HG03521 (cell line): ENCODE measurements around the gene RAN.
"Not testable (repeated sequence)": the region's sequence is repeated elsewhere in the genome, so short reads cannot be mapped to it uniquely, and the experiment has no call there.

Experiments
- ATAC-seq: cut with Tn5 transposase; IDR thresholded peaks from one replicate; pipeline ENCODE4 v1.9.1; 2021; ENCODE audit warnings: mild to moderate bottlenecking, moderate library complexity; ENCODE audit not compliant: unreplicated experiment

The RAN gene

DNA sequence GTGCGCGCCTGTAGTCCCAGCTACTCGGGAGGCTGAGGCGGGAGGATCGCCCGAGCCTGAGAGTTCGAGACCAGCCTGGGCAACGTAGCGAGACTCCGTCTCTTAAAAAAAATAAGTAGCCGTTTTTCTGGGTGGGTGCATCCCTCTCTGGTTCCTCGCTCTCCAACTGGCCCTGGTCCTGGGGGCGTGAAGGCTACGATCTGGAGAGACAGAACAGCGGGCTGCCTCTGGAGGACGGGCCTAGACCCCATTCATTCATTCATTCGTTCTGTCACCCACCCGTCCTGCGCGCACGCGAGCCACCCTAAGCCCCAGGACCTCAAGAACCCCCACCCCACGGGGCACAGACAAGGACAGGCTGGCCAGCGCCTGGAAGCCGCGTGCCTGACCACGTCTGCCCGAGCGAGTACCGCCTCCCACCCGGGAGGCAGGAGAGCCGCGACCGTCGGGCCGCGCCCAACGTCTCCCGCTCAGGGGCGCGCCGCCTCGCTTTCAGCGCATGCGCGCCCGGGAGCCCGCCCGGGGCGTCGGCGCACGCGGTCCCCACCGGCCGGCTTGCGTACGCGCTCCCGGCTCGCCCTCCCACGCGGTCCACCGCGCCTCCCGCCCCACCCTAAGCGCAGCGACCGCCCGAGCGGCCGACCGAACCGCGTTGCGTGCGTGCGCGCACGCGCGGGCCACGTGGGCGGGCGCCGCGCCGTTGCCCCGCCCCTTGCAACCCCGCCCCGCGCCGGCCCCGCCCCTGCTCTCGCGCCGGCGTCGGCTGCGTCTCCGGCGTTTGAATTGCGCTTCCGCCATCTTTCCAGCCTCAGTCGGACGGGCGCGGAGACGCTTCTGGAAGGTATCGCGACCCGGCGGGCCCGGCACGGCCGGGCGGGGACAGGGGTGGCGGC is at the start of gene RAN:
TSS of gene RAN (plus strand) at position 781 of the 893 bp plus-strand sequence. CDS start 528 bp downstream, outside the sequence.
- ATAC-seq = peak; percentile 82

DNA sequence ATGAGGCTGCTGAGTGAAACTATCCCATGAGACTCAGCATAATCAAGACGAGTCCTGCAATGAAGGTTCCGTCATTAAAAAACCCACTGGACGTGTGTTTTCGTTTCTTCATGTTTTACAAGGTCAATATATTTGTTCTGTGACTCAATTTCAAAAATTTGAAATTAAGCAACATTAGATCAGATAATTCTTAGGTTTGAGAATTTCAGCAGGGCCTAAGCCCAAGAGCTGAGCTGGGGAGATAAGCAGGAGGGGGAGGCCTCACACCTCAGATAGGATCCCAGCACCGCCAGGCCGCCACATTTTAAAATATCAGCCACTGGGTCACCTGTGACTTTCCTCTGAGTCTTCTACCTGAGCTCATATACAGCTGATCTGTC is 46.1 kb upstream of the RAN start:
- ATAC-seq = no peak

GRCh38 chr12:130826151-130826801 is 45.6 kb upstream of the RAN start:
- no peak for ATAC-seq

GRCh38 chr12:130827432-130827831 is 44.4 kb upstream of the RAN start:
- ATAC-seq = no peak

- ATAC-seq = no peak
Observed at GRCh38 chr12:130828895-130829294, 43.0 kb upstream of the RAN start.

DNA sequence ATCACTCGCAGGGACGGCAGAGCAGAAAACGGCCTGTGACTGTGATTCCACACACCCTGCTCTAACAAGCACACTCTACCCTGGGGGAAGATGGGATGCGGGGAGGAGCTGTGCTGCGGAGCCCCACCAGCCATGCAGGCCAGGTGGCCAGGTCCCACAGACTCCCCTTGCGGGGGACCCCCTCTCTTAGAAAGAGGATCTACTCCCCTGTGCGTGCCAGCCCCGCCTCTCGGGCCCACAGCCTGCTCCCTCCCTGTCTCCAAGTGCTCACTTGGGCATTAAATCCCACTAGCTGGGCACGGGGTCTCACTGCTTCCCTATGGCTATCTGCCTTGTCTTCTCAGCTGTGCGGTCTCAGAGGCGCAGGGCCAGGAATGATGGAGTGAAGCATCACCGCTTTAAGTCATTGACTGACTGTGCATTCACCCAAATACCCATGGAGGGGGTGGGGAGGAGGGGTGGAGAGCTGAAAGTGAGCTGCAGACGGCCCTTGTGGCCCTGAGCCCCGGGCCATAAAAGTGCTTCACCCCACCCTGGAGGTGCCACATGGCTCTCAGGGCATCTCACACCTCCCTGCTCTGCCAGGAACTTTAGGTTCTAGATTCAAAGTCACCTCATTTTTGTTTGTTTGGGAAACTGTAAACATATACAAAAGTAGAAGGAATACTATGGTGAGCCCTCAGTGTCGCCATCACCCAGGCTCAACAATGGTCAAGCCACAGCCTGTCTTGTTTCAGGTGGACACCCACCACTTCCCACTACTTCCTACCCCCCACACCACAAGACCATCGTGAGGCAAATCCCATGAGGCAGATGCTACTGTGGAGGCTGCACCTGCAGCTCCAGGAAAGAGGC is 42.2 kb upstream of the RAN start:
- no peak for ATAC-seq

DNA sequence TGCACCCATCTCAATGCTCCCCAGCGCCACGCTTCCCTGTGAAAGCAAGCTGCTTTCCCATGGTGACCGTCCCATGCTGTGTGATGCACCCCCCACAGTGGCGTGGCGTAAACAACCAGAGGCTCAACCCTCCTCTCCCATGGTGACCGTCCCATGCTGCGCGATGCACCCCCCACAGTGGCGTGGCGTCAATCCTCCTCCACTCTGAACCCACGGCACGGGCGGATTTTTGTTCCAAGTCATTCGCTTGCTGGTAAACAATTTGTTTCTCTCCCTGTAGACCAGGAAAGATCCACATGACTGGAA is 41.7 kb upstream of the RAN start:
- ATAC-seq = no peak

- no peak for ATAC-seq
Observed at GRCh38 chr12:130831246-130831645, 40.6 kb upstream of the RAN start.

GRCh38 chr12:130831876-130832405 is 39.9 kb upstream of the RAN start:
- ATAC-seq = no peak

DNA sequence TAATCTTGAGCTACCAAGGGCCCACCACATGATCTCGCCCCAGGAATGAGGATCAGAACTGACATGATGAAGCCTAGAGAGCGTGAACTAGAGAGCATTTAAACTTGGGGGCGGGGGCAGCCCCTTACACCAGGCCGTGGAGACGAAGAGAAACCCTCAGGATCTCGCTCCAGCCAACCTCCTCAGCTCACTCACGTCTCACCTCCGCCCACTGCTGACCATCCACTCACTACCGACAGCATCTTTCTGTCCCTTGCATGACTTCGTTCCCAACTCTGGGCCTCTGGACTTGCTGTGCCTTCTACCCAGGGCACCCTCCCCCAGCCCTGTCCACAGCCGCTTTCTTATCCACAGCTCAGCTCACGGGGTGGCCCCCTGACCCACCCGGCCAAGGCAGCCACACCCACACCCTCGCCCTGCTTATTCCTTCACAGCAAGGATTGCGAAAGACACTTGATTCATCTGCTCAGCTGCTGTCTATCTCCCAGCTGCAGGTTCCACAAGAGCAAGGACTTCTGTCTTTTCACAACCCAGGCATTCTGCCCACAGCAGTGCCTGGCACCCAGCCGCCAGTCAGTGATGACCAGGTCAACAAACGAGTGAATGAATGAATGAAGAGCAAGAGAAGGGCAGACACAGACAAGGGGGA is 39.2 kb upstream of the RAN start:
- ATAC-seq = no peak

GRCh38 chr12:130835011-130835410 is 36.9 kb upstream of the RAN start:
- ATAC-seq = no peak

GRCh38 chr12:130835436-130835835 is 36.4 kb upstream of the RAN start:
- no peak for ATAC-seq

DNA sequence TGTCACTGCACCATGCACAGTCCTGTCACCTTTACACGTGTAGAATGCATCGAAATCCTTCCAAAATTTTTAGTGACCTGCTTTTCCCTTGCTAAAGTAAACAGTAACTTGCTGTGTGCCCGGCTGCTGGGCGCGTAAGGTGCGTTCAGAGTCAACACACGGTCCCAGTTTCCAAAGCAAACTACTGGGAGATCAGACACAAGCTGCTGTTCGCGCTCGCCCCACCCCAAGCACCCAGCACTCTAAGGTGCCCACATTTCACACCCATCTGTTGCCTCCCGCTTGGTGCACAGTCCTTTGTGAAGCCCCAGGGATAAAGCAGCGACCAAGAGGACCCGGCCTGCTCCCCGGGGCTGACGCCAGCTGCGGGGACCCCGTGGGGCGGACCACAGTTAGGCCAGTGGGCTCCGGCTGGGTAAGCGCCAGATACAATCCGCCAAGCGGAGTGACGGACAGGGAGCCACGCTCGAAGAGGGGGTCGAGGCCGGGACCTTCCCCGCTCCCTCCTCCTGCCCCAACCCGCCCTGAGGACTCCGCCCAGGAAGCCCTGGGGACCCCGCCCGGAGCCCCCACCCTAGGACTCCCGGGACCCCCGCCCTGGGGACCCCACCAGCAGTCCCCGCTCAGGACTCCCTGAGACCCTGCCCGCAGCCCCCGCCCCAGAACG is 33.4 kb upstream of the RAN start:
- ATAC-seq = peak; percentile 6

DNA sequence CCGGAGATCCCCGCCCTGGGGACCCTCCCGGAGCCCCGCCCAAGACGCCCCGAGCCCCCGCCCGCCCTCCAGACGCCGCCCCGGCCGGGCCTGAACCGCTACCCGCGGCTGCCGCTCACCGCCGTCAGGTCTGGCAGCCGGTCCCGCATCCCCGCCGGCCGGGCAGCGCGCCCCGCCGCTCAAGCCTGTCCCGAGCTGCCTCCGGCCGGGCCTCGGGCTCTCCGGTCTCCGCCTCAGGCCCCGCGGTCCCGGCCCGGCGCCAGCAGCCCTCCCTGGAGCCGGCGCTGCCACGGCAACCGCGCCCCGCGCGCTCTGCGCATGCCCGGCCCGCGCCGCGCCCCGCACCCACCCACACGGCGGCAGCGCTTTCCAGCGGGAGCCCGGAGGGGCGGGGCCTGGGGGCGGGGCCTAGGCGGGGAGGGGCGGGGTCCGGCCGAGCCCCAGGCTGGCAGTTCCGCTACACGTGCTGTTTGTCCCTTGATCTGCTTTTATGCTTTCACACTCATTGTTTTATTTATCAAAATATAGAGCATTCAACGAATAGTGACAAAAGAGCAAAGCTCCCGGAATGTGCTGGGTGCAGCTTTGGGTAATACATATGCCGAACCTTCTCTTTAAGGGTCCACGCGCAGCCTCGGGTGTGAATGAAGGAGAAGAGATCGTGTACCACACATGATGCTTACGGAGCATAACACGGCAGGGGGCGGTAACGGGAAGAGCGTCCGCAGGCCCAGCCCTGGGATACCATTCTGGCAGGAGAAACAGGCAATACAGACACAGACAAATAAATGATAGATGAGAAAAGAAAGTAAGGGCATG is 32.7 kb upstream of the RAN start, which contains the start of gene STX2:
TSS of gene STX2 (minus strand) at position 300 of the 819 bp plus-strand sequence. CDS start at position 149, 151 bp downstream.
- peak; percentile 82 for ATAC-seq

DNA sequence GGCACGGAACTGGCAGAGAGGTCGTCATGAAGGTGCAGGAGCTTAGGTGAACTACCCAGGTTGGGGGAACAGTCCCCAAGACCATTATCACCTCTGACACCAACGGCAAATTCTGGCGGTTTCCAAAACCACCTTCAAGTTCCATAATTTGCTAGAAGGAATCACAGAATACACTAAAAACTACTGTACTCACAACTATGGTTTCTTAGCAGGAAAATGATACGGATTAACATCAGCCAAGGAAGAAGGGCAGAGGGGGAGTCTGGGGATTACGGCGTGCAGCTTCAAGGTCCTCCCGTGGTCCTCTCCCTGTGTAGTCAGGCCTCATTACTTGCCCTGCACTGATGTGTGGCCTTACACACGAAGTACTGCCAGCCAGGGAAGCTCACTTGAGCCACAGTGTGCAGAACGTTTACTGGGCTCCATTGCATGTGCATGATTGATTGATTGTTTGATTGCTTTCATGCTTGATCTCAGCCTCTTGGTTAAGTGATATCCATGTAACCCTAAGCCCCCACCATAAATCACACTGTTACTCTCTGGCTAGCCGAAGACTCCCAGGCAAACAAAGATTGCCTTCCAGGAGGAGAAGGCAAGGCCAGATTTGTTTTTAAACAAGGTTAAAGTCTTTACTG is 32.0 kb upstream of the RAN start:
- ATAC-seq = no peak

- ATAC-seq = no peak
Observed at GRCh38 chr12:130846369-130846768, 25.5 kb upstream of the RAN start.

- no peak for ATAC-seq
Observed at GRCh38 chr12:130847112-130847511, 24.8 kb upstream of the RAN start.

DNA sequence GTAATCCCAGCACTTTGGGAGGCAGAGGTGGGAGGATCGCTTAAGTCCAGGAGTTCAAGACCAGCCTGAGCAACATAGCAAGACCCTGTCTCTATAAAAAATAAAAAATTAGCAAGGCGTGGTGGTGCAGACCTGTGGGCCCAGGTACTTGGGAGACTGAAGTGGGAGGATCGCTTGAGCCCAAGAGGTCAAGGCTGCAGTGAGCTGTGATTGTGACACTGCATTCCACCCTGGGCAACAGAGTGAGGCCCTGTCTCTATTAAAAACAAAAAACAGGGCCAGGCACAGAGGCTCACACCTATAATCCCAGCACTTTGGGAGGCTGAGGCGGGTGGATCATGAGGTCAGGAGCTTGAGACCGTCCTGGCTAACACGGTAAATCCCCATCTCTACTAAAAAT is 23.8 kb upstream of the RAN start:
- ATAC-seq = not testable (repeated sequence)
